Measurements from ENCODE around the gene SLC16A5.
"Not testable (repeated sequence)": the region's sequence is repeated elsewhere in the genome, so short reads cannot be mapped to it uniquely, and the experiment has no call there.

Gene SLC16A5

GRCh38 chr17:75064040-75064439 is 23.7 kb upstream of the SLC16A5 start:
- DNase-seq (ENCODE audit: low read depth, low spot score): no peak

DNA sequence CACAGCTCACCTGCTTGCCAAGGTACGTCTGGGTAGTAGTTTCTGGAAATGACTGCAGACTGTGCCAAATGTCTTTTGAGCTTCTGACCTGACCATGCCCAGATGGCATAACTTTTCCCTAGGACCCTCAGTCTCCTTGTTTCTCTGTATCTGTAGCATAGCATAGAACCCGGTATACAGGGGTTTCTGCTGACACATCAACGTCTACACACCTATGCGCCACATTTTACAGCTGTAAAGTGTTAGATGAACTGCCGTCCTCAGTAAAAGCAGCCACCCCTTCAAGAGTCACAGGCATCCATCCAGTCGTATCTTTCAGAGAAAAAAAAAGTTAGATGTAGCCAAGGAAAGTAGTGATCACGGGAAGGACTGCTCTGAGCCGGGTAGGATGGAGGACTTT is 23.3 kb upstream of the SLC16A5 start:
- DNase-seq (ENCODE audit: low read depth, low spot score): no peak

DNA sequence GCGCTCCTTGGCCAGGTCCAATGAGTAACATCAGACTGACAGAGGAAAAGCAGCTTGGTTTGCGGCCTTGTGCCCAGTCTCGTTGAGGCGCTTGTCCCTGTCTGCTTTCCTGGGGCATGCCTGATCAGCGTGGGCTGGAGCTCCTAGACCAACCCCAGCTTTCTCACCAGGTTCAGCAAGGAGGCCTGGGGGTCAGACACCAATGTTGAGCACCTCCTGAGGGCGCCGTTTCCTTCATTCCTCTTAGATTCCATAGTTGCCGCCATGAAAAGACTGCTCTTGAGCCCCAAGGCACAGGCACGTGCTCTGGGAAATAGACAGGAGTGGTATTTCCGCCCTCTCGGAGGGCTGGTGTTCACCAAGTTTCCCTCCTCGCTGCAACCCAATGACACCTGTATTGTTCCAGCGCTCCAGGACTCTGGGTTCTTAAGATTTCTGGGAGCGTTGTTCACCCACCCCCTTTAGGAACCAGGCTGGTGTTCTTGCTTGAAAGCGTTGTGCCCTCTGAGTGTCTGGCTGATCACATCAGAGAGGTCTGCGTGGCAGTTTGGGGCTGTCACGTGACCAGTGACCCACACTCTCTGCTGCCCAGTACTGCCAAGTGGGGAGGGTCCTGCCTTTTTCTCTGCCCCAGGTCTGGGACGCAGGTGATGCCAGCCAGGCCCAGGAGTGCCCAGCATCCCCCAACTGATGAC is 22.7 kb upstream of the SLC16A5 start:
- DNase-seq (ENCODE audit: low read depth, low spot score): no peak

DNA sequence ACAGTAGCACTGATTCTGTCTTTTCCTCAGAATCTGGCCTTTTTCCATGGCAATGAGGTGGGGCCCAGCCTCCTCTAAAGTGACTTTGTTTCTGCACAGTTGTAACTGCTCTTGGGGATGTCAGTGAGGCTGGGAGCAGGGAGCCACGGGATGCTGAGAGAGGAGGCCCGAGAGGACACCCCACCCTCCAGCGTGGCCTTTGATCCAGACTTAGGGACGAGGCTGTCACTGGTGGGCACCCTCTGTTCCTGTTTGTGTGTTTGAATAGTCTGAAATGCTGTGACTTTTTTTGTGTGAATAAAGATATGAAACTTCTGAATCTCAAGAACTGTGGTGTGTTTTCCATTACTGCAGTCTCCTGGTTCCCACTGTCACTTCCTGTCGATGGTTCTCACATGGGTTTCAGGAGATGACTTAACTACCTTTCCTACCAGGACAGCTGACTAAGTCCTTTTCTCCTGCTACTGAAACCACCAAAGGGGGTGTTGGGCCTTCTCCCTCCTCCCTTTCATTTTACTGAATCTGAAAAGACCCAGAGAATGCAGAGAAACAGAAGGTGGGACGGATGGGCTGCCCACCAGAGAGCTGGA is 22.1 kb upstream of the SLC16A5 start:
- DNase-seq (ENCODE audit: low read depth, low spot score): no peak

DNA sequence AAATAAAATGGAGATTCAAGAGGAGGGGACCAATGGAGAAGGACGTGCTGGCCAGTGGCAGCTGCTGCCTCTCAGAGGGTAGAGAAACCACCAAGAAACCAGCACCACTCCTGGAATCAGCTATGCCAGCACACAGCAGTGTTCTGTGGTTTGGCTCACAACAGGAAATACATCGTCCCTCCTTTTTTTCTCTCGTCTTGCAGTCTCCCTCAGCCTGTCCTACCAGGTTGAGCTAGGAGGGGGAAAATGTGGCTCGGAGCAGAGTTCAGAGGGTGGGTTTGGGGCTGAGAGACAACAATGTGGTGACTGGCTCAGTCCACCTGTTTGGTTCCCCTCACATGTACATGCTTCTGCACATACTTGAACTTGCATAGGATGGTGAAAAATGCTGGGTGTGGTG is 19.9 kb upstream of the SLC16A5 start:
- DNase-seq (ENCODE audit: low read depth, low spot score): peak; percentile 53

GRCh38 chr17:75068750-75069149 is 19.0 kb upstream of the SLC16A5 start:
- no peak for DNase-seq (ENCODE audit: low read depth, low spot score)

DNA sequence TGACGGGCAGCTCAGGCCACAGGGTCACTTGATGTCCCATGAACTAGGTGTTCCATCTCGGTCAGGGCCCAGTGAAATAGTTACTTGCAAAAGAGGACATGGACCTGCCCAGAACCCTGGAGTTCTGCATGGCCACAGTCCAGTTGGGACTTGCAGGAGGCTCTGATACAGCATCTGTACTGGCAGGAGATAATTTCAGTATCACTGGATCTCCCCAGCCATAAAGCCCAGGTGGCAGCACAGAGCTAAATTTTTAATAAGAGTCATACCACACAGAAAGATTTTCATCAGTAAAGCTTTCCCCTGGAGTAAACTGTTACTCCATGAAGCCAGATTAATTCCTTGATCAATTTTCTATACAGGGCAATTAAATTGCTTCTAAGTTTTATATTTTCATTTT is 18.0 kb upstream of the SLC16A5 start:
- DNase-seq (ENCODE audit: low read depth, low spot score): no peak

- DNase-seq (ENCODE audit: low read depth, low spot score): not testable (repeated sequence)
Measured at GRCh38 chr17:75071478-75072271, 16.1 kb upstream of the SLC16A5 start.

DNA sequence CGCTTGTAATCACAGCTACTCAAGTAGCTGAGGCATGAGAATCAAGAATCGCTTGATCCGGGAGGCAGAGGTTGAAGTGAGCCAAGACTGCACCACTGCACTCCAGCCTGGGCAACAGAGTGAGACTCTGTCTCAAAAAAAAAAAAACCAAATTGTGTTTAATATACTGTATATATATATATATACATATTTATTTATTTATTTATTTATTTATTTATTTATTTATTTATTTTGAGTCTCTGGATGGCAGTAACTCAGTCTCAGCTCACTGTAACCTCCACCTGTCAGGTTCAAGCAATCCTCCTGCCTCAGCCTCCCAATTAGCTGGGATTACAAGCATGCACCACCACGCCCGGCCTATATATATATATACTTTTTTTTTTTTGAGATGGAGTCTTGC is 14.8 kb upstream of the SLC16A5 start:
- DNase-seq (ENCODE audit: low read depth, low spot score): not testable (repeated sequence)

DNA sequence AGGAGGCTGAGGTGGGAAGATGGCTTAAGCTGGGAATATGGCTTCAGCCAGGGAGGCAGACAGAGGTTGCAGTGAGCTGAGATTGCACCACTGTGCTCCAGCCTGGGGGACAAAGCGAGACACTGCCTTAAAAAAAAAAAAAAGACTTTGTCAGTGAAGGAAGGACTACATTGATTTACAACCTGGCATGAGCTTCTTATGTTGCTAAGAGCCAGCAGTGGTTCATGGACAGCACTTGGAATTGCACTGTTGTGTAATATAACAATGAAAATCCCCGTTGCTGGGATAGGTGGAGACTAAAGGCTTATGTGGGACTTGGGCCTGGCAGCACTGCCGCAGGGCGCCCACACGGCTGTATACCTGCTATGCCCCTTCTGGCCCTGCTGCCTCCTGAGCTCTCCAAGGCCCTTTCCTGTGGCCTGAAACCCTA is 14.1 kb upstream of the SLC16A5 start:
- DNase-seq (ENCODE audit: low read depth, low spot score): no peak

- no peak for DNase-seq (ENCODE audit: low read depth, low spot score)
Measured at GRCh38 chr17:75074532-75074931, 13.2 kb upstream of the SLC16A5 start.

DNA sequence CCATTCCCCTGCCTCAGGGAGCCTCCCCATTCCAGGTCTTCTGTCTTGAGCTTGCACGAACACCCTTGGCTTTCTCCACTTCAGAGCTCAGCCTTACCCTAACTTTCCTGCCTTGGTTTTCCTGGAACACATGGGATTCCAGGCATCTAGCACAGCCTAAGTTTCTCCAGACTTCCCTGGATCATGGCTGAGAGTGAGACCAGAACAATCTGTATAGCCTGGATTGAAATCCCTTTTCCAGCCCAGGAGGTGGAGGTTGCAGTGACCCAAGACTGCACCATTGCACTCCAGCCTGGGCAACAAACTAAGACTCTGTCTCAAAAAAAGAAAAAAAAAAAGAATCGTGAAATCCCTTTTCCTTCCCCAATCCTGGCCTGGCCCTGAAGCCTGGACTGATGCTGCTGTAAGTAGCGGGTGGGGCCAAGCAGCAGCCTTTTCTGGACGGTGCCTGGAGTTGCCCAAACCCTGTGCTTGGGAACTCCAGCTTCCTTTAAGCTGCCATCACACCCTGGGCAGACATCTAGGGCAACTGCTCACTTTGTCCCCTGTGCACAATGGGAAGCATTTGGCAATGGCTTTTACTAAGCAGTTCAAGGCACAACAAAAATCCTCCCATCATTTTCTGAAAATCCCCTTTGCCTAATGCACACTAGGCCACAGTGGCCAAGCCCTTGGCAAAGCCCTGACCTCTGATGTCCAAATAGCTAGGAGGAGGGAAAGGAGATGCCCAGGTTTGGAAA is 12.0 kb upstream of the SLC16A5 start:
- no peak for DNase-seq (ENCODE audit: low read depth, low spot score)

DNA sequence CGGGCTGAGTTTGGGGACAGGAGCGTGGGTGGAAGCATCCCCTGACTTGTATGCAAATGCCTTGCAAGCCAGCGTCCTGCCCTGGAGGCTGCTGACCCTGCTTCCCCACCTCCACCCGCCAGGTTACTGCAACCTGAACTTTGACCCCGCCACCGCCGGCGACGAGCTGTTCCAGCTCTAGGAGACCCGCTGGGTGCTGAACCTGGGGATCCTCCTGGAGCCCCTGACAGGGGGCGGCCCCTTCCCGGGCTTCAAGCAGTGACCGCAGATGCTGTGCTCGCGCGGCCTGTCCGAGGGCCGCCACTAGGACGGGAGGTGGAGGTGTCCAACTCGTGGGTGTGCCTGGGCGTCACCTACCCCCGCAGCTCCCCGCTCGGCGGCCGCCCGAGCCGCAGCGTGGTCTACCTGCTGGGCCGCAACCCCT is 10.7 kb upstream of the SLC16A5 start:
- DNase-seq (ENCODE audit: low read depth, low spot score): no peak

DNA sequence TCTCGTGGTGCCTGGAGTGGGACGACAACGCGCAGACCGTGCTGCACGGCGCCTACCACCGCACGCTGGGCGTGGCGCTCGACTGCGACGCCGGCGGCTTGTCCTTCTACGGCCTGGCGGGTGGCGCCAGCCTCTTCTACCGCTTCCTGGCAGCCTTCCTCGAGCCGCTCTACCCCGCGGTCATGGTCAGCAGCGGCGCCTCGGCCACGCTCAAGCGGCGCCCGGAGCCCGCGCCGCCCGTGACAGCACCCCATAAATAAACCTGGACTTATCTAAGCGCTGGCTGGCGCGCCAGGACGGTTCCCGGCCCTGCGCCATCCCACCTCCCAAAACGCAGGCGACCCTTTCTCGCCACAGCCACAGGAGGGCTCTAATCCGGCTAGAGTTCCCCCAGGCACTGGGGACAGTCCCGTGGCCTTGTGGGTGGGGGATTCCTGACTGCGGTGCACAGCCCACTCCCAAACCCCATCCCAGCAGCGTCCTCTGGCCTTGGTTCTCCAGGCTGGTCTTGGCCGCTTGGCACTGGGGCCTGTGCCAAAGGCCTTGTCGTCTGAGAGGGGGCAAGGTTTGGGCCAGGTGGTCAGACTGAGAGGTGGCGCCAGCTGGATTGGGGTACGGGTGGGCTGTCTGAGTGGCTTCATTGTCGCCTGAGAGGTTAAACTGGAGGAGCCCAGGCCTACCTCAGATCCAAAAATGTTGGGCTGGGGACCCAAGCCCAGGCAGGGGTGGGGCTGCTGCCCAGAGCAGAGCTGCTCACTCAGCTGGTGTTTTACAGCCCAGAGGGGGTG is 10.1 kb upstream of the SLC16A5 start:
- DNase-seq (ENCODE audit: low read depth, low spot score): peak; percentile 69

- peak; percentile 90 for DNase-seq (ENCODE audit: low read depth, low spot score)
Measured at GRCh38 chr17:75078284-75079022, 9.3 kb upstream of the SLC16A5 start.

- no peak for DNase-seq (ENCODE audit: low read depth, low spot score)
Measured at GRCh38 chr17:75079023-75079373, 8.8 kb upstream of the SLC16A5 start.

DNA sequence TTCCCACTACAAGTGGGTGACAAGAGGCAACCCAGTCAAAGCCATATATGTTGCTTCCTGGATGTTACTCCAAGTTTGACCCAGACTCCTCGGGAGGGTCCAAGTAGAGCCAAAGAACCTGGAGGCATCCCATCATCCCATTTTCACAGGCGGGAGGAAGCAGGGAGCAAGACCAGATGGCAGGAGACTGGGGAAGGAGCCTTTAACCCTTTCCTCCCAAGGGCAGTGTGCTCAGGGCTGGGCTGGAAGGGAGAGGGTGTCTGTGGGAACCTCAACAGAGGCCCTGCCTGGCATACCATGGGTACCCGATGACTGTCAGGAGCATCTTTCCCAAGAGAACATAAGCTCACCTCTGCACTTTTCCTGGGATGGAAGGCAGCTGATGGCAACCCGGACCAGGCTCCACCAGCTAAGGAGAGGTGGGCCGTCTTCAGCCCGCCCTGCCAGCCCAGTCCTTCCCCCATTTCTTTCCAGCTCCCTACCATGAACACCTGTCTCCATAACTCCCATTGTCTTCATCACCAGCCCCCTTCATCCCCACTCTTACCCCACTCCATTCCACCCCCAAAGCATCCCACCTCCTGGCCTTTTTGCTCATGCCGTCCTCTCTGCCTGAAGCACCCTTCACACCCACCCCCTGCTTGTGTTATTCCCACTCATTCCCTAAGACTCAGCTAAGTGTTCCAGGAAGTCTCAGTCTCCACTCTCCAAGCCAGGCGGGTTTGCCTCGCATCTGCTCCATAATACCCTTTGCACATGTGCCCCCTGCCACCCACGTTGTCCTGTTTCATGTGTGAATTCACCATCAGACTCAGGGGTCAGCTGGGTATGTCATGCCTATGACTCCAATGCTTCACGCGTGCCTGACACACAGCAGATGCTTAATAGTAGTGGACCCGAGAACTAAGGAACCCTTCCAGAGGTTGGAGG is 5.9 kb upstream of the SLC16A5 start:
- DNase-seq (ENCODE audit: low read depth, low spot score): no peak

GRCh38 chr17:75082683-75083082 is 5.1 kb upstream of the SLC16A5 start:
- no peak for DNase-seq (ENCODE audit: low read depth, low spot score)

GRCh38 chr17:75084039-75084660 is 3.6 kb upstream of the SLC16A5 start:
- no peak for DNase-seq (ENCODE audit: low read depth, low spot score)

Measured in astrocyte of the hippocampus (primary cell).